ENCODE measurements around the gene CACHD1. TPM values are rescaled to one million over a fixed set of nuclear protein-coding genes. Genes with fewer than 3 reads are reported as not detected.

The CACHD1 gene
- 10 to 100 TPM in 1 of 2 donors, 1 to 10 TPM in 1; 8.3 to 10.3 TPM for total RNA-seq
- polyA plus RNA-seq (ENCODE audit: insufficient read depth, low read depth, low replicate concordance), result 7.4 TPM
- long read RNA-seq, donor 1, partial matches to known transcripts, result 13 of 13 reads
- long read RNA-seq, donor 1, other reads (novel, unspliced or antisense), result 0 of 13 reads
- long read RNA-seq, donor 2, result 0 reads

- H3K36me3 ChIP-seq (ENCODE audit: low read depth, missing control alignments), result no peaks in the 10 kb centered on the region
- no peak for TF ChIP-seq POLR2A (IDR thresholded peaks at IDR 0.05)
- peak; percentile 31 to 40 (median 37) for TF ChIP-seq CTCF (IDR thresholded peaks at IDR 0.05)
- DNase-seq, result peak; percentile 82
- H3K4me1 ChIP-seq, result peaks cover 6% of the 10 kb centered on the region
- no peaks in the 10 kb centered on the region for H3K27me3 ChIP-seq
- H3K27ac ChIP-seq, result peak within 1 kb of the TSS; percentile 55 to 90
- intact Hi-C loops (cut with DNase I; ENCODE audit: low total_unique reads), result loop anchor here (5.0 to 10.0 kb wide), 2 partner anchors 75 to 357 kb away; no protein-coding TSS in a partner anchor
- 0 to 1% methylated on average over 10 to 45 of the region's 82 CpGs for WGBS, 2 donors
- H3K4me3 ChIP-seq, result peak within 1 kb of the TSS; percentile 72 to 79
- H3K9me3 ChIP-seq, result no peaks in the 10 kb centered on the region
Measured at GRCh38 chr1:64469977-64470664, at the start of gene CACHD1. TSS of gene CACHD1 (plus strand) at chr1:64470129. CDS start at chr1:64470745, 616 bp downstream.

GRCh38 chr1:64421377-64421776 is 48.6 kb upstream of the CACHD1 start:
- Histone ChIP-seq H3K4me1 (no peaks in the 10 kb centered on the region), H3K9me3 (no peaks in the 10 kb centered on the region), H3K27me3 (no peaks in the 10 kb centered on the region), H3K27ac (no peak overlapping the region), H3K36me3 (ENCODE audit: low read depth, missing control alignments) (no peaks in the 10 kb centered on the region), H3K4me3 (no peak overlapping the region)
- TF ChIP-seq POLR2A (IDR thresholded peaks at IDR 0.05) (no peak), CTCF (IDR thresholded peaks at IDR 0.05) (no peak)
- DNase-seq, result no peak
- WGBS, 2 donors, result 88 to 96% methylated on average over 4 of the region's 4 CpGs
- intact Hi-C loops (cut with DNase I; ENCODE audit: low total_unique reads), result no loop called here

- 77 to 93% methylated on average over 4 of the region's 4 CpGs for WGBS, 2 donors
- intact Hi-C loops (cut with DNase I; ENCODE audit: low total_unique reads), result no loop called here
- Histone ChIP-seq H3K27me3 (no peaks in the 10 kb centered on the region), H3K27ac (no peak overlapping the region), H3K9me3 (no peaks in the 10 kb centered on the region), H3K4me3 (no peak overlapping the region), H3K36me3 (ENCODE audit: low read depth, missing control alignments) (no peaks in the 10 kb centered on the region), H3K4me1 (no peaks in the 10 kb centered on the region)
- no peak for DNase-seq
- no peak for TF ChIP-seq CTCF (IDR thresholded peaks at IDR 0.05)
- no peak for TF ChIP-seq POLR2A (IDR thresholded peaks at IDR 0.05)
Measured at GRCh38 chr1:64423526-64423925, 46.4 kb upstream of the CACHD1 start.

- WGBS, 2 donors, result 95 to 97% methylated on average over 1 of the region's 1 CpG
- H3K4me3 ChIP-seq, result no peak overlapping the region
- TF ChIP-seq POLR2A (IDR thresholded peaks at IDR 0.05) (no peak), CTCF (IDR thresholded peaks at IDR 0.05) (no peak)
- no peak overlapping the region for H3K27ac ChIP-seq
- DNase-seq, result no peak
- intact Hi-C loops (cut with DNase I; ENCODE audit: low total_unique reads), result no loop called here
- no peaks in the 10 kb centered on the region for H3K36me3 ChIP-seq (ENCODE audit: low read depth, missing control alignments)
- H3K9me3 ChIP-seq, result no peaks in the 10 kb centered on the region
- H3K27me3 ChIP-seq, result no peaks in the 10 kb centered on the region
- H3K4me1 ChIP-seq, result no peaks in the 10 kb centered on the region
Measured at GRCh38 chr1:64424412-64424811, 45.5 kb upstream of the CACHD1 start.
